Liver (tissue), 9 donors: ENCODE measurements around the gene CDK16. TPM values are rescaled to one million over a fixed set of nuclear protein-coding genes. Genes with fewer than 3 reads are reported as not detected.

Experiments used
- DNase-seq: peaks from one replicate; pipeline ENCODE4 v3.0.0-alpha.2; 2017; ENCODE audit warnings: low spot score
- H3K27ac ChIP-seq, 2 donors: one replicate each; pipeline ENCODE4 v1.7.0; 2013; ENCODE audit warnings: inconsistent platforms in 2 of 2, low read length in 2 of 2, control low read depth in 1 of 2, low read depth in 1 of 2, mild to moderate bottlenecking in 1 of 2
- H3K27me3 ChIP-seq, 4 donors: one replicate each; pipeline versions ENCODE4 v1.6.1 to v1.7.0; 2013; ENCODE audit warnings: low read length in 3 of 4, inconsistent platforms in 1 of 4, mild to moderate bottlenecking in 1 of 4, moderate library complexity in 1 of 4; ENCODE audit not compliant: control insufficient read depth in 4 of 4, insufficient read depth in 4 of 4
- H3K36me3 ChIP-seq, 4 donors: one replicate each; pipeline versions ENCODE4 v1.6.1 to v1.7.0; 2013; ENCODE audit warnings: low read length in 3 of 4, mild to moderate bottlenecking in 3 of 4, low read depth in 1 of 4, moderate library complexity in 1 of 4; ENCODE audit not compliant: control insufficient read depth in 4 of 4, insufficient read depth in 3 of 4
- H3K4me1 ChIP-seq, 4 donors: one replicate each; pipeline versions ENCODE4 v1.6.1 to v1.7.0; 2013; ENCODE audit warnings: low read length in 3 of 4, mild to moderate bottlenecking in 3 of 4, moderate library complexity in 1 of 4; ENCODE audit not compliant: control insufficient read depth in 4 of 4, insufficient read depth in 4 of 4
- H3K4me3 ChIP-seq, 3 donors: one replicate each; pipeline versions ENCODE4 v1.6.1 to v1.7.0; 2013; ENCODE audit warnings: low read length in 3 of 3, control low read depth in 1 of 3, low read depth in 1 of 3, mild to moderate bottlenecking in 1 of 3
- H3K9ac ChIP-seq, 2 donors: one replicate each; pipeline ENCODE4 v1.7.0; 2013; ENCODE audit warnings: low read length in 2 of 2, mild to moderate bottlenecking in 2 of 2, moderate library complexity in 2 of 2, control low read depth in 1 of 2, low read depth in 1 of 2
- H3K9me3 ChIP-seq, 4 donors: one replicate each; pipeline versions ENCODE4 v1.6.1 to v1.7.0; 2013; ENCODE audit warnings: low read length in 3 of 4; ENCODE audit not compliant: control insufficient read depth in 4 of 4
- ATF3 ChIP-seq: IDR thresholded peaks from 2 replicates; pipeline ENCODE4 v1.6.1; 2016; ENCODE audit warnings: antibody characterized with exemption
- FOXA1 ChIP-seq: IDR thresholded peaks from 2 replicates; pipeline ENCODE4 v1.6.1; 2016; ENCODE audit warnings: antibody characterized with exemption
- HNF4A ChIP-seq, 2 donors: conservative IDR thresholded peaks; 2 replicates each; pipeline ENCODE4 v1.6.1; 2016; ENCODE audit warnings: antibody characterized with exemption in 2 of 2, mild to moderate bottlenecking in 2 of 2
- HNF4G ChIP-seq: IDR thresholded peaks from 2 replicates; pipeline ENCODE4 v1.6.1; 2016; ENCODE audit warnings: antibody characterized with exemption
- JUND ChIP-seq, 2 donors: IDR thresholded peaks; 2 replicates each; pipeline ENCODE4 v1.6.1; 2016; ENCODE audit warnings: antibody characterized with exemption in 2 of 2
- MAX ChIP-seq: IDR thresholded peaks from 2 replicates; pipeline ENCODE4 v1.6.1; 2016; ENCODE audit warnings: antibody characterized with exemption
- NR2F2 ChIP-seq: IDR thresholded peaks from 2 replicates; pipeline ENCODE4 v1.6.1; 2016; ENCODE audit warnings: antibody characterized with exemption
- RXRA ChIP-seq, 2 donors: IDR thresholded peaks; 2 replicates each; pipeline ENCODE4 v1.6.1; 2017 to 2018; ENCODE audit warnings: antibody characterized with exemption in 2 of 2, mild to moderate bottlenecking in 1 of 2
- TAF1 ChIP-seq: conservative IDR thresholded peaks from 2 replicates; pipeline ENCODE4 v1.6.1; 2016; ENCODE audit warnings: antibody characterized with exemption, mild to moderate bottlenecking
- YY1 ChIP-seq: IDR thresholded peaks from 2 replicates; pipeline ENCODE4 v1.6.1; 2016; ENCODE audit warnings: antibody characterized with exemption, mild to moderate bottlenecking
- ZBTB33 ChIP-seq: IDR thresholded peaks from 2 replicates; pipeline ENCODE4 v1.6.1; 2016; ENCODE audit warnings: antibody characterized with exemption
- WGBS: extraction: QIAGEN DNeasy Blood & Tissue Kit; methylation state at CpG from one replicate; pipeline ENCODE4 v1.1.7; 2013; 5-methylcytosine and 5-hydroxymethylcytosine counted together
- polyA plus RNA-seq, 2 donors: library from polyadenylated mRNA; stranded (reverse) in 1 of 2; unstranded in 1 of 2; fragments of 200-250 nt in 1 of 2; fragments of >200 nt in 1 of 2; fragmentation: Nextera tagmentation in 1 of 2; extraction: Ambion mirVana in 1 of 2; gene quantifications; one replicate each; pipeline versions ENCODE4 v1.2.1 to v1.2.3, GENCODE V29; 2013 to 2015
- total RNA-seq, 2 donors: library from RNA; depleted of rRNA; stranded (reverse); fragments of >200 nt; gene quantifications; one replicate each; pipeline ENCODE4 v1.2.3, GENCODE V29; 2014
- TF ChIP-seq, protein P1 (sequence below): fragments of 150-350 bp; IDR thresholded peaks from 2 replicates; pipeline ENCODE4 v1.5.1; 2017; ENCODE audit warnings: improper control_type of control experiment, low read depth, low read length; ENCODE audit not compliant: missing input control
- TF ChIP-seq, protein P2 (sequence below): IDR thresholded peaks from 2 replicates; pipeline ENCODE4 v1.6.1; 2016; ENCODE audit warnings: antibody characterized with exemption, mild to moderate bottlenecking
- donor health status: healthy.
- donor health status: healthy.
- donor health status: healthy.
- donor health status: healthy.
- donor health status: healthy.

CDK16 gene
- total and polyA plus RNA-seq, 4 donors: 10.8 to 31.1 (median 19.9) TPM

DNA sequence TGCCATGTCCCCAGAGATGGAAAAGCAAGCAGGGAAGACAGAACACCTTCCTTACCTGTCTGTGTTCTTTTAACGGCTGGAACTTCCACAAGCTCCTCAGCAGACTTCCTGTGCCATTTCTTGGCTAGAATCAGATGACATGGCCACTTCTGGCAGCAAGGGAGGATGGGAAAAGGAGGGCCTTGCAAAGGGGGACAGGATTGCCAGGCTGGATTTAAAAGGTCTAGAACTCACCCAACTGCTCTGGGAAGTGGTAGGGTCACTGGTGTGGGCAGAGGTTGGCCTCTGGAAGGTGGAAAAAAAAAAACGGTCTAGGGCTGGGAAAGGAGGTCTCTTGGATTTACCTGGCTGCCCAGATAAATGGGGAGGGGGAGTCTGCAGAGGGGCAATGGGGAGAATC lies 12.7 kb downstream of the CDK16 start:
- no peak overlapping the region for H3K27ac ChIP-seq
- no peak overlapping the region for H3K9ac ChIP-seq
- WGBS: 74% methylated on average over 2 of the region's 2 CpGs
- H3K36me3 ChIP-seq: peaks cover 5 to 28% (median 10%) of the 10 kb centered on the region in 4 donors
- TF ChIP-seq FOXA1: no peak
- TF ChIP-seq, protein P1, sequence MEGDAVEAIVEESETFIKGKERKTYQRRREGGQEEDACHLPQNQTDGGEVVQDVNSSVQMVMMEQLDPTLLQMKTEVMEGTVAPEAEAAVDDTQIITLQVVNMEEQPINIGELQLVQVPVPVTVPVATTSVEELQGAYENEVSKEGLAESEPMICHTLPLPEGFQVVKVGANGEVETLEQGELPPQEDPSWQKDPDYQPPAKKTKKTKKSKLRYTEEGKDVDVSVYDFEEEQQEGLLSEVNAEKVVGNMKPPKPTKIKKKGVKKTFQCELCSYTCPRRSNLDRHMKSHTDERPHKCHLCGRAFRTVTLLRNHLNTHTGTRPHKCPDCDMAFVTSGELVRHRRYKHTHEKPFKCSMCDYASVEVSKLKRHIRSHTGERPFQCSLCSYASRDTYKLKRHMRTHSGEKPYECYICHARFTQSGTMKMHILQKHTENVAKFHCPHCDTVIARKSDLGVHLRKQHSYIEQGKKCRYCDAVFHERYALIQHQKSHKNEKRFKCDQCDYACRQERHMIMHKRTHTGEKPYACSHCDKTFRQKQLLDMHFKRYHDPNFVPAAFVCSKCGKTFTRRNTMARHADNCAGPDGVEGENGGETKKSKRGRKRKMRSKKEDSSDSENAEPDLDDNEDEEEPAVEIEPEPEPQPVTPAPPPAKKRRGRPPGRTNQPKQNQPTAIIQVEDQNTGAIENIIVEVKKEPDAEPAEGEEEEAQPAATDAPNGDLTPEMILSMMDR: no peak
- TF ChIP-seq TAF1: no peak
- no peak for TF ChIP-seq HNF4G
- no peak for TF ChIP-seq YY1
- no peak for TF ChIP-seq JUND (IDR thresholded peaks at IDR 0.05)
- no peak for TF ChIP-seq NR2F2
- no peak for TF ChIP-seq HNF4A (conservative IDR thresholded peaks at IDR 0.05)
- no peak for TF ChIP-seq RXRA (IDR thresholded peaks at IDR 0.05)
- TF ChIP-seq ZBTB33: no peak
- H3K9me3 ChIP-seq: no peaks in the 10 kb centered on the region
- H3K4me1 ChIP-seq: peaks cover 0 to 7% (median 0%) of the 10 kb centered on the region in 4 donors
- H3K27me3 ChIP-seq: no peaks in the 10 kb centered on the region
- no peak for DNase-seq
- H3K4me3 ChIP-seq: no peak overlapping the region

DNA sequence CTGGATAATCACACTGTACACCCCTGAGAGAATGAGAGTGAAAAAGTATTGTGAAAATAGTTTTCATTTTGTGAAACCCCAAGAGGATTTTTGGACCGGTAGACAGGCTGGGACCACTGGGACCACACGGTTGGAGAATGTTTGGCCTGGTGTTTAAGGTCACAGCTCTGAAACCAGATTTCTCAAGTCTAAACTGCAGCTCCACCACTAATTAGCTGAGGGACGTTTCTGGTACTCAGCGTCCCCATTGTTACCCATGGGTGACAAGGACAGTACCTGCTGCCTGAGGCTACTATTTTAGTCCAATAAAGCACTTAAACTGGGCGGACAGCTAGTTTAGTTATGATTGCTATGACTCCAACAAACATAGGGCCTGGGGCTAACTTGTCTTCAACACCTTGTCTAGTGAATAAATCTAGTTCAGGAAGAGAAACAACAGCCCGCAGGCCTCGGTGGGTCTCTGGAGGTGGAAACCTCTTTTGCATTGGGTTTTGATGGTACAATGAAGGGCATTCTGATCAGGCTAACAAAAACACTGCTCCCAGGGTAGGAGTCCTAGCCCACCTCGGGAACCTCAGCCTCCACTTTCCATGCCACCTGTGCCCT lies 13.8 kb downstream of the CDK16 start:
- no peak for TF ChIP-seq ATF3
- no peak for TF ChIP-seq MAX
- TF ChIP-seq TAF1: no peak
- TF ChIP-seq, protein P2, sequence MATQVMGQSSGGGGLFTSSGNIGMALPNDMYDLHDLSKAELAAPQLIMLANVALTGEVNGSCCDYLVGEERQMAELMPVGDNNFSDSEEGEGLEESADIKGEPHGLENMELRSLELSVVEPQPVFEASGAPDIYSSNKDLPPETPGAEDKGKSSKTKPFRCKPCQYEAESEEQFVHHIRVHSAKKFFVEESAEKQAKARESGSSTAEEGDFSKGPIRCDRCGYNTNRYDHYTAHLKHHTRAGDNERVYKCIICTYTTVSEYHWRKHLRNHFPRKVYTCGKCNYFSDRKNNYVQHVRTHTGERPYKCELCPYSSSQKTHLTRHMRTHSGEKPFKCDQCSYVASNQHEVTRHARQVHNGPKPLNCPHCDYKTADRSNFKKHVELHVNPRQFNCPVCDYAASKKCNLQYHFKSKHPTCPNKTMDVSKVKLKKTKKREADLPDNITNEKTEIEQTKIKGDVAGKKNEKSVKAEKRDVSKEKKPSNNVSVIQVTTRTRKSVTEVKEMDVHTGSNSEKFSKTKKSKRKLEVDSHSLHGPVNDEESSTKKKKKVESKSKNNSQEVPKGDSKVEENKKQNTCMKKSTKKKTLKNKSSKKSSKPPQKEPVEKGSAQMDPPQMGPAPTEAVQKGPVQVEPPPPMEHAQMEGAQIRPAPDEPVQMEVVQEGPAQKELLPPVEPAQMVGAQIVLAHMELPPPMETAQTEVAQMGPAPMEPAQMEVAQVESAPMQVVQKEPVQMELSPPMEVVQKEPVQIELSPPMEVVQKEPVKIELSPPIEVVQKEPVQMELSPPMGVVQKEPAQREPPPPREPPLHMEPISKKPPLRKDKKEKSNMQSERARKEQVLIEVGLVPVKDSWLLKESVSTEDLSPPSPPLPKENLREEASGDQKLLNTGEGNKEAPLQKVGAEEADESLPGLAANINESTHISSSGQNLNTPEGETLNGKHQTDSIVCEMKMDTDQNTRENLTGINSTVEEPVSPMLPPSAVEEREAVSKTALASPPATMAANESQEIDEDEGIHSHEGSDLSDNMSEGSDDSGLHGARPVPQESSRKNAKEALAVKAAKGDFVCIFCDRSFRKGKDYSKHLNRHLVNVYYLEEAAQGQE: no peak
- peak overlapping the region; percentile 69 to 71 (median 70) for H3K4me3 ChIP-seq
- H3K27me3 ChIP-seq: no peaks in the 10 kb centered on the region
- DNase-seq: no peak
- peaks cover 0 to 17% (median 4%) of the 10 kb centered on the region in 4 donors for H3K36me3 ChIP-seq
- peaks cover 0 to 7% (median 0%) of the 10 kb centered on the region in 4 donors for H3K4me1 ChIP-seq
- WGBS: 70% methylated on average over 8 of the region's 8 CpGs
- H3K27ac ChIP-seq: peak overlapping the region; percentile 93 to 98
- H3K9ac ChIP-seq: peak overlapping the region; percentile 64 to 83
- H3K9me3 ChIP-seq: no peaks in the 10 kb centered on the region
